Measurements from ENCODE around the gene C13orf46. TPM values are rescaled to one million over a fixed set of nuclear protein-coding genes. Genes with fewer than 3 reads are reported as not detected.
A peak's percentile ranks its signal among the peaks of the same experiment; 100 is the strongest.

The C13orf46 gene
- total RNA-seq, 1 donor: under 0.01 TPM

- peak; percentile 89 for DNase-seq (ENCODE audit: low read depth)
- no peak overlapping the region for H3K4me3 ChIP-seq (ENCODE audit: low read depth, low read length)
These were observed 41.5 kb upstream of the C13orf46 start for GRCh38 chr13:114015111-114015968.

GRCh38 chr13:114013952-114014629 lies 40.2 kb upstream of the C13orf46 start:
- DNase-seq (ENCODE audit: low read depth): no peak
- TF ChIP-seq, protein P1, sequence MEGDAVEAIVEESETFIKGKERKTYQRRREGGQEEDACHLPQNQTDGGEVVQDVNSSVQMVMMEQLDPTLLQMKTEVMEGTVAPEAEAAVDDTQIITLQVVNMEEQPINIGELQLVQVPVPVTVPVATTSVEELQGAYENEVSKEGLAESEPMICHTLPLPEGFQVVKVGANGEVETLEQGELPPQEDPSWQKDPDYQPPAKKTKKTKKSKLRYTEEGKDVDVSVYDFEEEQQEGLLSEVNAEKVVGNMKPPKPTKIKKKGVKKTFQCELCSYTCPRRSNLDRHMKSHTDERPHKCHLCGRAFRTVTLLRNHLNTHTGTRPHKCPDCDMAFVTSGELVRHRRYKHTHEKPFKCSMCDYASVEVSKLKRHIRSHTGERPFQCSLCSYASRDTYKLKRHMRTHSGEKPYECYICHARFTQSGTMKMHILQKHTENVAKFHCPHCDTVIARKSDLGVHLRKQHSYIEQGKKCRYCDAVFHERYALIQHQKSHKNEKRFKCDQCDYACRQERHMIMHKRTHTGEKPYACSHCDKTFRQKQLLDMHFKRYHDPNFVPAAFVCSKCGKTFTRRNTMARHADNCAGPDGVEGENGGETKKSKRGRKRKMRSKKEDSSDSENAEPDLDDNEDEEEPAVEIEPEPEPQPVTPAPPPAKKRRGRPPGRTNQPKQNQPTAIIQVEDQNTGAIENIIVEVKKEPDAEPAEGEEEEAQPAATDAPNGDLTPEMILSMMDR (IDR thresholded peaks at IDR 0.05; ENCODE audit: insufficient read depth, low read depth, low read length): no peak
- H3K4me3 ChIP-seq (ENCODE audit: low read depth, low read length): no peak overlapping the region

More at GRCh38 chr13:114015111-114015968, 41.5 kb upstream of the C13orf46 start:
- TF ChIP-seq, protein P1 (IDR thresholded peaks at IDR 0.05; ENCODE audit: insufficient read depth, low read depth, low read length): no peak

DNA sequence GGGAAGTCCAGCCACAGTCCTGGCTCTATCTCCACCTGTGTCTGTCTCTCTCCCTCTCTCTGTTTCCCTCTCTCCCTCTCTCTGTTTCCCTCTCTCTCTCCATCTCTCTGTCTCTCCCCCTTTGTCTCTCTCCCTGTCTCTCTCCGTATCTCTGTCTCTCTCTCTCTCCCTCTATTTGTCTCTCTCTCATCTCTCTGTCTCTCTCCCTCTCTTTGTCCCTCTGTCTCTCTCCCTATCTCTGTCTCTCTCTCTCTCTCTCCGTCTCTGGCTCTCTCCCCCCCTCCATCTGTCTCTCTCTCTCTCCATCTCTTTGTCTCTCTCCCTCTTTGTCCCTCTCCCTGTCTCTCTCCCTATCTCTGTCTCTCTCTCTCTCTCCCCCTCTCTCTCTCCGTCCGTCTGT lies 39.5 kb upstream of the C13orf46 start:
- TF ChIP-seq, protein P1 (IDR thresholded peaks at IDR 0.05; ENCODE audit: insufficient read depth, low read depth, low read length): no peak
- H3K4me3 ChIP-seq (ENCODE audit: low read depth, low read length): no peak overlapping the region
- no peak for DNase-seq (ENCODE audit: low read depth)

GRCh38 chr13:114012921-114013320 lies 39.0 kb upstream of the C13orf46 start:
- no peak overlapping the region for H3K4me3 ChIP-seq (ENCODE audit: low read depth, low read length)
- TF ChIP-seq, protein P1 (IDR thresholded peaks at IDR 0.05; ENCODE audit: insufficient read depth, low read depth, low read length): no peak
- no peak for DNase-seq (ENCODE audit: low read depth)

DNA sequence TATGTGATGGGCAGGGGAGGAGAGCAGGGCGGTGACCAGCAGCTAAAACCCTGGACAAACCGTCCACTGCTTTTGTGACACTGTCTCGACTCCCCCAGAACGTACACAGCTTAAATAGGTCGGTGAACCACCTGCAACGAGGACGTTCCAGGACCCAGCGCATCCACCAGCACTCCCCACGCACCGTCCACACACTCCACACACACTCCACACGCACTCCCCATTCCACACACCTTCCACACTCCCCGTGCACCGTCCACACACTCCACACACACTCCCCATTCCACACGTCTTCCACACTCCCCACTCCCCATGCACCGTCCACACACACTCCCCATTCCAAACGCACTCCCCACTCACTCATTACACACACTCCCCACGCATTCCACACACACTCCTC lies 38.3 kb upstream of the C13orf46 start:
- TF ChIP-seq, protein P1 (IDR thresholded peaks at IDR 0.05; ENCODE audit: insufficient read depth, low read depth, low read length): no peak
- no peak for DNase-seq (ENCODE audit: low read depth)
- no peak overlapping the region for H3K4me3 ChIP-seq (ENCODE audit: low read depth, low read length)

GRCh38 chr13:114011226-114011625 lies 37.4 kb upstream of the C13orf46 start:
- TF ChIP-seq, protein P1 (IDR thresholded peaks at IDR 0.05; ENCODE audit: insufficient read depth, low read depth, low read length): no peak
- no peak overlapping the region for H3K4me3 ChIP-seq (ENCODE audit: low read depth, low read length)
- DNase-seq (ENCODE audit: low read depth): no peak
